GM12878 (cell line): ENCODE results near the gene YPEL2. TPM values are rescaled to one million over a fixed set of nuclear protein-coding genes. Genes with fewer than 3 reads are reported as not detected.

Experiments
- ATAC-seq: fragments of 200-7000 bp; cut with Tn5 transposase; 3 replicates; pipeline ENCODE4 v1.9.1; 2020; ENCODE audit warnings: mild to moderate bottlenecking, moderate library complexity
- BruUV-seq: library from RNA; stranded (reverse); fragments of 400-500 nt; replicated peaks from 2 replicates; lab custom pipeline; 2021; lab: Mats Ljungman, UMichigan
- CTCF ChIA-PET: fragments of 300-600 bp; sonication (Branson Sonifier 250); formaldehyde crosslinking; extraction: SDS; loops from one replicate; lab custom pipeline; 2021; ENCODE audit warnings: inconsistent platforms; lab: Yijun Ruan, JAX
- POLR2A ChIA-PET: fragments of 350-600 bp; formaldehyde crosslinking; extraction: SDS; loops from one replicate; lab custom pipeline; 2021; ENCODE audit warnings: inconsistent platforms; lab: Charles Lee
- RAD21 ChIA-PET: fragments of 300-600 bp; sonication (Branson Sonifier 250); formaldehyde crosslinking; loops from one replicate; lab custom pipeline; 2023; ENCODE audit warnings: antibody characterized with exemption; ENCODE audit not compliant: unreplicated experiment; lab: Charles Lee
- SMC1A ChIA-PET: fragments of 300-600 bp; sonication (Branson Sonifier 250); formaldehyde crosslinking; loops from one replicate; lab custom pipeline; 2023; ENCODE audit not compliant: unreplicated experiment, uncharacterized antibody; lab: Charles Lee
- DNase-seq: peaks from one replicate; pipeline ENCODE4 v3.0.0-alpha.2; 2011; ENCODE audit warnings: low read depth, low spot score
- FAIRE-seq: peaks from 3 replicates; lab custom pipeline; 2011; peaks lifted over from hg19 to GRCh38; lab: Jason Lieb, UNC
- H2AFZ ChIP-seq: 2 replicates; pipeline ENCODE4 v1.6.0; 2011; ENCODE audit warnings: low read depth, low read length, control low read depth; ENCODE audit not compliant: control insufficient read depth
- H3K27ac ChIP-seq: 2 replicates; pipeline ENCODE4 v1.5.1; 2011; ENCODE audit warnings: control low read depth; ENCODE audit not compliant: control insufficient read depth, insufficient read depth
- H3K27me3 ChIP-seq, 2 experiments: replicated peaks in 1 of 2; 2 replicates each; pipeline versions ENCODE4 v1.6.0 to v1.6.1; 2011; ENCODE audit warnings: low read length in 1 of 2; ENCODE audit not compliant: control insufficient read depth in 2 of 2, insufficient read depth in 2 of 2
- H3K36me3 ChIP-seq, 2 experiments: 2 replicates each; pipeline ENCODE4 v1.5.1; 2011; ENCODE audit warnings: low read length in 1 of 2; ENCODE audit not compliant: control insufficient read depth in 2 of 2, insufficient read depth in 2 of 2
- H3K4me1 ChIP-seq: 2 replicates; pipeline ENCODE4 v1.6.1; 2011; ENCODE audit warnings: mild to moderate bottlenecking, low read length, moderate library complexity, mixed read lengths; ENCODE audit not compliant: control insufficient read depth, insufficient read depth
- H3K4me2 ChIP-seq: 2 replicates; pipeline ENCODE4 v1.6.0; 2011; ENCODE audit warnings: control low read depth; ENCODE audit not compliant: control insufficient read depth, insufficient read depth
- H3K4me3 ChIP-seq: fragments of 200-600 bp; sonication (generic); 2 replicates; pipeline ENCODE4 v1.5.1; 2016
- H3K79me2 ChIP-seq: 2 replicates; pipeline ENCODE4 v1.6.0; 2011; ENCODE audit warnings: low read length; ENCODE audit not compliant: control insufficient read depth, insufficient read depth
- H3K9ac ChIP-seq: 2 replicates; pipeline ENCODE4 v1.8.0; 2011; ENCODE audit warnings: low read length, control low read depth, mixed read lengths; ENCODE audit not compliant: control insufficient read depth, insufficient read depth
- H3K9me3 ChIP-seq: replicated peaks from 3 replicates; pipeline ENCODE4 v1.5.1; 2011; ENCODE audit warnings: mild to moderate bottlenecking, low read length; ENCODE audit not compliant: control insufficient read depth, insufficient read depth
- H4K20me1 ChIP-seq: 2 replicates; pipeline ENCODE4 v1.6.0; 2011; ENCODE audit not compliant: control insufficient read depth, insufficient read depth
- ATF7 ChIP-seq: fragments of 450-650 bp; IDR thresholded peaks from 2 replicates; pipeline ENCODE4 v1.6.1; 2016; ENCODE audit warnings: low read depth, mild to moderate bottlenecking
- BCLAF1 ChIP-seq: fragments of 450-650 bp; IDR thresholded peaks from 2 replicates; pipeline ENCODE4 v1.6.1; 2017; ENCODE audit warnings: antibody characterized with exemption, mild to moderate bottlenecking, moderate library complexity
- DPF2 ChIP-seq: fragments of 450-650 bp; IDR thresholded peaks from 2 replicates; pipeline ENCODE4 v1.6.1; 2017; ENCODE audit warnings: mild to moderate bottlenecking
- EED ChIP-seq: sonication (generic); IDR thresholded peaks from 2 replicates; pipeline ENCODE4 v1.6.1; 2016; ENCODE audit warnings: antibody characterized with exemption, low read depth
- ESRRA ChIP-seq: IDR thresholded peaks from 2 replicates; pipeline ENCODE4 v1.6.1; 2012; ENCODE audit warnings: mild to moderate bottlenecking, low read length, improper control_type of control experiment
- FOS ChIP-seq: IDR thresholded peaks from 3 replicates; pipeline ENCODE4 v1.6.1; 2011; ENCODE audit warnings: borderline replicate concordance; ENCODE audit not compliant: insufficient read length; ENCODE audit errors: extremely low read depth
- IRF5 ChIP-seq: fragments of 450-650 bp; IDR thresholded peaks from 2 replicates; pipeline ENCODE4 v1.6.1; 2017; ENCODE audit warnings: borderline replicate concordance
- LARP7 ChIP-seq: fragments of 450-650 bp; IDR thresholded peaks from 2 replicates; pipeline ENCODE4 v1.6.1; 2017; ENCODE audit warnings: mild to moderate bottlenecking
- NKRF ChIP-seq: fragments of 450-650 bp; conservative IDR thresholded peaks from 2 replicates; pipeline ENCODE4 v1.6.1; 2017; ENCODE audit warnings: mild to moderate bottlenecking, moderate library complexity
- NR2C2 ChIP-seq: IDR thresholded peaks from 2 replicates; pipeline ENCODE4 v1.6.1; 2011; ENCODE audit warnings: borderline replicate concordance, low read depth; ENCODE audit not compliant: control insufficient read depth, insufficient read length
- PML ChIP-seq: IDR thresholded peaks from 2 replicates; pipeline ENCODE4 v1.6.1; 2012; ENCODE audit warnings: low read length, inconsistent platforms
- RCOR1 ChIP-seq: conservative IDR thresholded peaks from 2 replicates; pipeline ENCODE4 v1.6.1; 2012; ENCODE audit warnings: low read depth, low read length, improper control_type of control experiment
- WGBS: methylation state at CpG from one replicate; pipeline ENCODE4 v1.1.6; 2016; ENCODE audit warnings: low lambda C conversion rate; ENCODE audit not compliant: insufficient replicate concordance, insufficient coverage; ENCODE audit errors: missing lambda C conversion rate; 5-methylcytosine and 5-hydroxymethylcytosine counted together
- in situ Hi-C: fragments of 300-500 bp; cut with MboI; formaldehyde crosslinking; loops from 9 replicates; pipeline ENCODE4 v1.14.3; 2018; ENCODE audit warnings: mixed read lengths
- intact Hi-C: fragments of 100-400 bp; cut with micrococcal nuclease; formaldehyde crosslinking; loops from one replicate; pipeline ENCODE4 v1.14.2; 2022; ENCODE audit not compliant: unreplicated experiment
- polyA plus RNA-seq, 11 experiments: library from polyadenylated mRNA; depleted of rRNA in 4 of 11; unstranded in 6 of 11; stranded (reverse) in 5 of 11; fragments of >200 nt; fragmentation: Nextera tagmentation in 4 of 11; fragmentation: Illumina TruSeq in 1 of 11; extraction: Ambion mirVana in 4 of 11; extraction: Trizol in 1 of 11; gene quantifications; 1 replicate in 1 of 11; 2 replicates in 10 of 11; pipeline versions ENCODE4 v1.2.1 to v1.2.3, GENCODE V29; 2011 to 2016; ENCODE audit warnings: inconsistent platforms in 2 of 11, missing spikeins in 2 of 11, low read depth in 1 of 11
- total RNA-seq, 4 experiments: library from RNA; depleted of rRNA in 3 of 4; stranded (reverse); fragments of >200 nt in 3 of 4; fragmentation: Illumina TruSeq in 1 of 4; extraction: Trizol in 1 of 4; gene quantifications; 2 replicates each; pipeline versions ENCODE4 v1.2.1 to v1.2.3, GENCODE V29; 2013 to 2021

Gene YPEL2
- total and polyA plus RNA-seq, 10 of the 15 experiments (the other 5 are each of a cell fraction or from before 2014, with no cell fraction given): 0.11 to 8.1 (median 0.48) TPM

DNA sequence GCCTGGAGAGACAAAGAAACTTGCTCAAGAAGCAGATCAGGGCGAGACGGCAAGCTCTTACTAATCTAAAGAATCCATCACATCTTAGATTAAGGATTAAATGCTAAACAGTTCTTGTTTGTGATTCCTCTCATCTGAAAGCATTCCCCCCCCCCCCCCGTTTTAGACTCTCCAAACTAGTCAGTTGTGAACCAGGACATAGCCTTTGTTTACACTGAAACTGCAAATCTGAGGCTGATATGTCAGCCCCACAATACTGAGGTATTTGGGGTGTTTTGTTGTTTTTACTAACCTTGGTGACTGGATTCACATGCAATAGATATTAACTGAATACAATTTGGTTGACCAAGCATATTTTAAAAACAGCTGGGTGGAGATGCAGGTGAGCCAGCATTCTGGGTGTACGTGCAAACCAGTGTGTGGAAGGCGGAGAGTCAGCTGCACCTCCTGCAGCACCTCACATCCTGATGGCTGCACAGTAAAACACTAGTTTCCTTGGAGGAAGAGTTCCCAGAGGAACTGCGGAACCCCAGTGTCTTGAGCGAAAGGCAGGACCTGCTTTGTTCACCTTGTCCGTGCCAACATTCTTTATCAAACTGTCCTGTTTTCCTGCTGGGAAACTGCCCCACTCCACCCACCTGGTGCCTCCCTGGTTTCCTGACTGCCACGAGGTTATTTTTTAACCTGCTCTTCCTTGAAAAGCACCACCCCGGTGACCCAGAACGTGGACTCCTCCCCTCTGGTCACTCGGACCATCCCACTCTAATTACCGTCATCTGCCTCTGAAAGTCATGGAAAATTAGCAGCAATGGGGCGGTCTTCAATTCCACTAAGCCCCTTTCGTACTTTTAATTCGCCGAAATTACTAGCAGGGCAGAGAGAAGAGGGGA is 1.2 kb upstream of the YPEL2 start (continued):
- TF ChIP-seq NKRF (no peak), NR2C2 (no peak), IRF5 (no peak)

DNA sequence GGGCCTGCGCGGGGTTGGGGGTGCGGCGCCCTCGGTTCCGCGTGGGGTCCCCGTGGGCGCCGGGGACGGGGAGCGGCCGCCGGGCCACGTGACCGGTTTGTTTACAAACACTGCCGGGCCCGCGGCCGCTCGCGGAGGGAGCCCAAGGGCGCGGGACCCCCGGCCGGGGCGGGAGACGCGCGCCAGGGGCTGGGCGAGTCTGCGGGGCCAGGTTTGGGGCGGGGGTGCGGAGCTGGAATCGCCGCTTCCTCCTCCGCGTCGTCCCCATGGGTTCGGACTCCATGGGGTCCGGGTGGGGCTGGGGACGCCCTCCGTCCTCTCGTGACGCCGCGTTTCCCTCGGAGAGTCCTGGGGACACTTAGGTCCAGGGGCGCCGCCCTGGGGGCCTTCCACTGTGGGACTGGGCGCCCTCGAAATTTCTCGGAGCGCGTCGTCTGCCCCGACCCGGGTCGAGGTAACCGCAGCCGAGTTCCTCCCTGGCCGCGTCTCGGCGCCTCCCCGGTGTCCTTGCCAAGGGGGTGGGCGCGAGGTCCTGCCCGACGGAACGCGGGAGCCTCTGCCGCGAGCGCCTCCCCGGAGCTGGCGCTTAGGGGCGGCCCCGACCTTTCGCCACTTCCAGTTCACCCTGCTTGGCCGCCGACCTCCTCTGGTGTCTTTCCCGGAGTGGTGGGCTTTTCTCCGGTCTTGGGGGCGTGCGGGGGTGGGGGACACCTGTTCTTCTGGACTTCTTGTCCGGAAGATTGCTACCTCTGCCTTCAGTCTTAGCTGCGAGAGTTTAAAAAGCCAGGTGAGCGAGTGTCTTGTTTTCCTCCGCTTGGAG is 684 bp downstream of the YPEL2 start:
- BruUV-seq: no TSS peak
- H3K36me3 ChIP-seq: no peaks in the 10 kb centered on the region
- H3K27me3 ChIP-seq: peaks cover 0 to 7% of the 10 kb centered on the region in 2 experiments; a peak in 2 of 4 replicates
- 1% methylated on average over 56 of the region's 90 CpGs for WGBS
- in situ Hi-C loops: no loop called here
- peak overlapping the region; percentile 49 for H3K9ac ChIP-seq
- no peak overlapping the region for H3K27ac ChIP-seq
- SMC1A ChIA-PET: interaction anchor here (0.7 to 2.8 kb wide), 10 partner anchors 15 to 107 kb away, joined by 3 to 11 read pairs (median 3); no protein-coding TSS in a partner anchor
- peaks cover 17% of the 10 kb centered on the region for H3K4me1 ChIP-seq
- POLR2A ChIA-PET: interaction anchor here (1.6 kb wide), 1 partner anchor 32 kb away, joined by 4 read pairs; no protein-coding TSS in a partner anchor
- RAD21 ChIA-PET: interaction anchor here (1.0 to 6.0 kb wide), 6 partner anchors 21 to 108 kb away, joined by 3 to 126 read pairs (median 6); no protein-coding TSS in a partner anchor
- peak overlapping the region; percentile 93 for H3K4me2 ChIP-seq
- peak; percentile 23 for ATAC-seq
- DNase-seq: no peak
- intact Hi-C loops: loop anchor here (5.0 kb wide), 1 partner anchor 40 kb away; no protein-coding TSS in a partner anchor
- peaks cover 3% of the 10 kb centered on the region for H3K79me2 ChIP-seq
- H3K4me3 ChIP-seq: peak overlapping the region; percentile 76
- no peak for FAIRE-seq
- no peaks in the 10 kb centered on the region; the same call in 1 of the 2 replicates for H4K20me1 ChIP-seq
- CTCF ChIA-PET: interaction anchor here (0.9 to 6.9 kb wide), 6 partner anchors 21 to 108 kb away, joined by 3 to 53 read pairs (median 4); no protein-coding TSS in a partner anchor
- H3K9me3 ChIP-seq: no peaks in the 10 kb centered on the region
- peak overlapping the region; percentile 85 for H2AFZ ChIP-seq
- TF ChIP-seq DPF2 (0 out of 2 replicates have a peak, but pooled peaks have one; percentile 5), ATF7 (no peak), RCOR1 (no peak), LARP7 (0 out of 2 replicates have a peak, but pooled peaks have one; percentile 8), PML (no peak), EED (no peak), BCLAF1 (no peak), FOS (no peak), ESRRA (no peak)
